WTC11 (cell line): ENCODE results near the gene PIP4K2A.
"Not testable (repeated sequence)": the region's sequence is repeated elsewhere in the genome, so short reads cannot be mapped to it uniquely, and the experiment has no call there.

Source experiments
- FOXJ3 ChIP-seq: sonication (generic); formaldehyde crosslinking; IDR thresholded peaks from 2 replicates; pipeline ENCODE4 v1.9.0; 2021; ENCODE audit warnings: missing genetic modification reagents, mild to moderate bottlenecking, borderline replicate concordance
- SMAD3 ChIP-seq: sonication (generic); formaldehyde crosslinking; IDR thresholded peaks from 2 replicates; pipeline ENCODE4 v1.8.0; 2022; ENCODE audit warnings: missing genetic modification reagents, mild to moderate bottlenecking, borderline replicate concordance
- ZNF416 ChIP-seq: fragments of 250-450 bp; sonication (Bioruptor Pico); IDR thresholded peaks from 2 replicates; pipeline ENCODE4 v1.9.0; 2021; ENCODE audit warnings: mild to moderate bottlenecking, inconsistent platforms
- TF ChIP-seq, protein P1 (sequence below): fragments of 200-600 bp; IDR thresholded peaks from 2 replicates; pipeline ENCODE4 v1.8.0; 2022; ENCODE audit warnings: antibody characterized with exemption
- TF ChIP-seq, protein P2 (sequence below): sonication (generic); formaldehyde crosslinking; IDR thresholded peaks from 2 replicates; pipeline ENCODE4 v1.8.1; 2023; ENCODE audit warnings: mild to moderate bottlenecking, missing genetic modification reagents
- TF ChIP-seq, protein P3 (sequence below): sonication (generic); formaldehyde crosslinking; IDR thresholded peaks from 2 replicates; pipeline ENCODE4 v1.8.1; 2023; ENCODE audit warnings: mild to moderate bottlenecking, missing genetic modification reagents, moderate library complexity
- TF ChIP-seq, protein P4 (sequence below): sonication (generic); formaldehyde crosslinking; IDR thresholded peaks from 2 replicates; pipeline ENCODE4 v1.8.1; 2023; ENCODE audit warnings: mild to moderate bottlenecking, missing genetic modification reagents, borderline replicate concordance

DNA sequence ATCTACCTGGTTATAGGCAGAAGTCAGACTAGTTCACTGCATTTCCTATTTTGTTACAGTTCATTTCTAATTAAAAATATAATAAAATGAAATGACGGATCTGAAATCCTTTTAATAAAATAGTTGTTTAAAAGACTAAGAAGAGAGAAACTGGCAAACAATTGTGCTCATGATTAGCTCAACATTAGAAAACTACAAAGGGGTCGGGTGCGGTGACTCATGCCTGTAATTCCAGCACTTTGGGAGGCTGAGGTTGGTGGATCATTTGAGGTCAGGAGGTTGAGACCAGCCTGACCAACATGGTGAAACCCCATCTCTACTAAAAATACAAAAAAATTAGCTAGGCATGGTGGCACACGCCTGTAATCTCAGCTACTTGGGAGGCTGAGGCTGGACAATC is 27.3 kb upstream of the PIP4K2A start:
- TF ChIP-seq, protein P1, sequence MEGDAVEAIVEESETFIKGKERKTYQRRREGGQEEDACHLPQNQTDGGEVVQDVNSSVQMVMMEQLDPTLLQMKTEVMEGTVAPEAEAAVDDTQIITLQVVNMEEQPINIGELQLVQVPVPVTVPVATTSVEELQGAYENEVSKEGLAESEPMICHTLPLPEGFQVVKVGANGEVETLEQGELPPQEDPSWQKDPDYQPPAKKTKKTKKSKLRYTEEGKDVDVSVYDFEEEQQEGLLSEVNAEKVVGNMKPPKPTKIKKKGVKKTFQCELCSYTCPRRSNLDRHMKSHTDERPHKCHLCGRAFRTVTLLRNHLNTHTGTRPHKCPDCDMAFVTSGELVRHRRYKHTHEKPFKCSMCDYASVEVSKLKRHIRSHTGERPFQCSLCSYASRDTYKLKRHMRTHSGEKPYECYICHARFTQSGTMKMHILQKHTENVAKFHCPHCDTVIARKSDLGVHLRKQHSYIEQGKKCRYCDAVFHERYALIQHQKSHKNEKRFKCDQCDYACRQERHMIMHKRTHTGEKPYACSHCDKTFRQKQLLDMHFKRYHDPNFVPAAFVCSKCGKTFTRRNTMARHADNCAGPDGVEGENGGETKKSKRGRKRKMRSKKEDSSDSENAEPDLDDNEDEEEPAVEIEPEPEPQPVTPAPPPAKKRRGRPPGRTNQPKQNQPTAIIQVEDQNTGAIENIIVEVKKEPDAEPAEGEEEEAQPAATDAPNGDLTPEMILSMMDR: not testable (repeated sequence)
- TF ChIP-seq, protein P2, sequence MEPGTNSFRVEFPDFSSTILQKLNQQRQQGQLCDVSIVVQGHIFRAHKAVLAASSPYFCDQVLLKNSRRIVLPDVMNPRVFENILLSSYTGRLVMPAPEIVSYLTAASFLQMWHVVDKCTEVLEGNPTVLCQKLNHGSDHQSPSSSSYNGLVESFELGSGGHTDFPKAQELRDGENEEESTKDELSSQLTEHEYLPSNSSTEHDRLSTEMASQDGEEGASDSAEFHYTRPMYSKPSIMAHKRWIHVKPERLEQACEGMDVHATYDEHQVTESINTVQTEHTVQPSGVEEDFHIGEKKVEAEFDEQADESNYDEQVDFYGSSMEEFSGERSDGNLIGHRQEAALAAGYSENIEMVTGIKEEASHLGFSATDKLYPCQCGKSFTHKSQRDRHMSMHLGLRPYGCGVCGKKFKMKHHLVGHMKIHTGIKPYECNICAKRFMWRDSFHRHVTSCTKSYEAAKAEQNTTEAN (CRISPR knock-in tag): not testable (repeated sequence)
- TF ChIP-seq ZNF416, SMAD3, FOXJ3 (CRISPR knock-in tag): not testable (repeated sequence)
- TF ChIP-seq, protein P3, sequence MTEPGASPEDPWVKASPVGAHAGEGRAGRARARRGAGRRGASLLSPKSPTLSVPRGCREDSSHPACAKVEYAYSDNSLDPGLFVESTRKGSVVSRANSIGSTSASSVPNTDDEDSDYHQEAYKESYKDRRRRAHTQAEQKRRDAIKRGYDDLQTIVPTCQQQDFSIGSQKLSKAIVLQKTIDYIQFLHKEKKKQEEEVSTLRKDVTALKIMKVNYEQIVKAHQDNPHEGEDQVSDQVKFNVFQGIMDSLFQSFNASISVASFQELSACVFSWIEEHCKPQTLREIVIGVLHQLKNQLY (CRISPR knock-in tag): not testable (repeated sequence)
- TF ChIP-seq, protein P4, sequence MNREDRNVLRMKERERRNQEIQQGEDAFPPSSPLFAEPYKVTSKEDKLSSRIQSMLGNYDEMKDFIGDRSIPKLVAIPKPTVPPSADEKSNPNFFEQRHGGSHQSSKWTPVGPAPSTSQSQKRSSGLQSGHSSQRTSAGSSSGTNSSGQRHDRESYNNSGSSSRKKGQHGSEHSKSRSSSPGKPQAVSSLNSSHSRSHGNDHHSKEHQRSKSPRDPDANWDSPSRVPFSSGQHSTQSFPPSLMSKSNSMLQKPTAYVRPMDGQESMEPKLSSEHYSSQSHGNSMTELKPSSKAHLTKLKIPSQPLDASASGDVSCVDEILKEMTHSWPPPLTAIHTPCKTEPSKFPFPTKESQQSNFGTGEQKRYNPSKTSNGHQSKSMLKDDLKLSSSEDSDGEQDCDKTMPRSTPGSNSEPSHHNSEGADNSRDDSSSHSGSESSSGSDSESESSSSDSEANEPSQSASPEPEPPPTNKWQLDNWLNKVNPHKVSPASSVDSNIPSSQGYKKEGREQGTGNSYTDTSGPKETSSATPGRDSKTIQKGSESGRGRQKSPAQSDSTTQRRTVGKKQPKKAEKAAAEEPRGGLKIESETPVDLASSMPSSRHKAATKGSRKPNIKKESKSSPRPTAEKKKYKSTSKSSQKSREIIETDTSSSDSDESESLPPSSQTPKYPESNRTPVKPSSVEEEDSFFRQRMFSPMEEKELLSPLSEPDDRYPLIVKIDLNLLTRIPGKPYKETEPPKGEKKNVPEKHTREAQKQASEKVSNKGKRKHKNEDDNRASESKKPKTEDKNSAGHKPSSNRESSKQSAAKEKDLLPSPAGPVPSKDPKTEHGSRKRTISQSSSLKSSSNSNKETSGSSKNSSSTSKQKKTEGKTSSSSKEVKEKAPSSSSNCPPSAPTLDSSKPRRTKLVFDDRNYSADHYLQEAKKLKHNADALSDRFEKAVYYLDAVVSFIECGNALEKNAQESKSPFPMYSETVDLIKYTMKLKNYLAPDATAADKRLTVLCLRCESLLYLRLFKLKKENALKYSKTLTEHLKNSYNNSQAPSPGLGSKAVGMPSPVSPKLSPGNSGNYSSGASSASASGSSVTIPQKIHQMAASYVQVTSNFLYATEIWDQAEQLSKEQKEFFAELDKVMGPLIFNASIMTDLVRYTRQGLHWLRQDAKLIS (CRISPR knock-in tag): not testable (repeated sequence)
